GM23338 (cell line): ENCODE results near the gene ALOX5AP. TPM values are rescaled to one million over a fixed set of nuclear protein-coding genes. Genes with fewer than 3 reads are reported as not detected.

ENCODE experiments used
- ATAC-seq: fragments of 200-7000 bp; cut with Tn5 transposase; 3 replicates; pipeline ENCODE4 v1.9.1; 2020
- DNase-seq: peaks from one replicate; pipeline ENCODE4 v3.0.0-alpha.2; 2015; ENCODE audit warnings: low spot score
- H2AFZ ChIP-seq: fragments of 200-600 bp; sonication (generic); 2 replicates; pipeline ENCODE4 v1.8.0; 2016; ENCODE audit warnings: antibody characterized with exemption, mild to moderate bottlenecking, moderate library complexity
- H3F3A ChIP-seq: fragments of 200-600 bp; sonication (generic); replicated peaks from 2 replicates; pipeline ENCODE4 v1.8.0; 2017; ENCODE audit warnings: antibody characterized with exemption, mixed run types, low read depth
- H3K27ac ChIP-seq: fragments of 200-600 bp; sonication (generic); 2 replicates; pipeline ENCODE4 v1.6.1; 2016; ENCODE audit warnings: low read depth
- H3K27me3 ChIP-seq: fragments of 200-600 bp; sonication (generic); 2 replicates; pipeline ENCODE4 v1.8.0; 2016; ENCODE audit warnings: mild to moderate bottlenecking, mixed run types, moderate library complexity; ENCODE audit not compliant: insufficient read depth
- H3K36me3 ChIP-seq: fragments of 200-600 bp; sonication (generic); 2 replicates; pipeline ENCODE4 v1.8.0; 2016; ENCODE audit warnings: mild to moderate bottlenecking; ENCODE audit not compliant: insufficient read depth
- H3K4me1 ChIP-seq: fragments of 200-600 bp; sonication (generic); 2 replicates; pipeline ENCODE4 v1.8.0; 2016; ENCODE audit warnings: mild to moderate bottlenecking, moderate library complexity; ENCODE audit not compliant: insufficient read depth
- H3K4me2 ChIP-seq: fragments of 200-600 bp; sonication (generic); 2 replicates; pipeline ENCODE4 v1.7.1; 2017; ENCODE audit warnings: mixed run types
- H3K4me3 ChIP-seq: fragments of 200-600 bp; sonication (generic); 2 replicates; pipeline ENCODE4 v1.6.1; 2016; ENCODE audit warnings: mixed run types
- H3K79me2 ChIP-seq: fragments of 200-600 bp; sonication (generic); replicated peaks from 2 replicates; pipeline ENCODE4 v1.8.0; 2017; ENCODE audit warnings: mild to moderate bottlenecking; ENCODE audit not compliant: insufficient read depth
- H3K9me2 ChIP-seq: fragments of 200-600 bp; sonication (generic); 2 replicates; pipeline ENCODE4 v1.8.0; 2017; ENCODE audit not compliant: insufficient read depth
- H4K20me1 ChIP-seq: fragments of 200-600 bp; sonication (generic); replicated peaks from 2 replicates; pipeline ENCODE4 v1.8.0; 2017; ENCODE audit warnings: mild to moderate bottlenecking; ENCODE audit not compliant: insufficient read depth
- H3K27ac Mint-ChIP-seq: 2 replicates; pipeline ENCODE4 v1.8.0; 2020; ENCODE audit warnings: inconsistent platforms, mild to moderate bottlenecking, moderate library complexity, mixed read lengths
- H3K27me3 Mint-ChIP-seq: 3 replicates; pipeline ENCODE4 v1.8.0; 2022; ENCODE audit warnings: low read depth, mild to moderate bottlenecking, moderate library complexity, mixed read lengths, inconsistent platforms; ENCODE audit not compliant: insufficient read depth, poor library complexity
- H3K36me3 Mint-ChIP-seq: 3 replicates; pipeline ENCODE4 v1.8.0; 2021; ENCODE audit warnings: low read depth, mild to moderate bottlenecking, inconsistent platforms, moderate library complexity, mixed read lengths
- H3K4me1 Mint-ChIP-seq: 3 replicates; pipeline ENCODE4 v1.8.0; 2020; ENCODE audit warnings: mild to moderate bottlenecking, inconsistent platforms, mixed read lengths
- H3K4me3 Mint-ChIP-seq: 3 replicates; pipeline ENCODE4 v1.8.0; 2021; ENCODE audit warnings: moderate library complexity, mild to moderate bottlenecking, inconsistent platforms, mixed read lengths
- H3K9me3 Mint-ChIP-seq: 3 replicates; pipeline ENCODE4 v1.8.0; 2020; ENCODE audit warnings: moderate library complexity, mild to moderate bottlenecking, inconsistent platforms, mixed read lengths
- CREB1 ChIP-seq: fragments of 250-450 bp; sonication (Bioruptor Pico); IDR thresholded peaks from 2 replicates; pipeline ENCODE4 v1.5.0; 2020; ENCODE audit warnings: low read depth, mild to moderate bottlenecking, moderate library complexity
- NANOG ChIP-seq: IDR thresholded peaks from 2 replicates; pipeline ENCODE4 v1.6.1; 2016; ENCODE audit warnings: antibody characterized with exemption, borderline replicate concordance
- ZNF331 ChIP-seq: fragments of 250-450 bp; sonication (Bioruptor Pico); IDR thresholded peaks from 2 replicates; pipeline ENCODE4 v1.5.0; 2020; ENCODE audit warnings: low read depth, mild to moderate bottlenecking, moderate library complexity
- polyA plus RNA-seq: library from polyadenylated mRNA; unstranded; fragments of >200 nt; fragmentation: Nextera tagmentation; extraction: Ambion mirVana; gene quantifications from 2 replicates; pipeline ENCODE4 v1.2.1, GENCODE V29; 2016
- total RNA-seq: library from RNA; depleted of rRNA; stranded (reverse); fragments of >200 nt; shearing (Covaris generic); gene quantifications from 2 replicates; pipeline ENCODE4 v1.2.3, GENCODE V29; 2014
- TF ChIP-seq, protein P1 (sequence below), 2 experiments: fragments of 200-600 bp in 1 of 2; sonication (generic) in 1 of 2; conservative IDR thresholded peaks; 2 replicates each; pipeline versions ENCODE4 v1.5.1 to v1.6.1; 2016 to 2017; ENCODE audit warnings: antibody characterized with exemption in 2 of 2, low read depth in 2 of 2, mild to moderate bottlenecking in 2 of 2, moderate library complexity in 1 of 2
- TF ChIP-seq, protein P2 (sequence below): IDR thresholded peaks from one replicate; pipeline ENCODE4 v1.6.1; 2018; ENCODE audit warnings: antibody characterized with exemption; ENCODE audit not compliant: unreplicated experiment
- TF ChIP-seq, protein P3 (sequence below): IDR thresholded peaks from 2 replicates; pipeline ENCODE4 v1.6.1; 2016; ENCODE audit warnings: antibody characterized with exemption

Gene ALOX5AP
- total and polyA plus RNA-seq, 2 experiments from 2014 or later = 0.23 TPM; not detected in 1

DNA sequence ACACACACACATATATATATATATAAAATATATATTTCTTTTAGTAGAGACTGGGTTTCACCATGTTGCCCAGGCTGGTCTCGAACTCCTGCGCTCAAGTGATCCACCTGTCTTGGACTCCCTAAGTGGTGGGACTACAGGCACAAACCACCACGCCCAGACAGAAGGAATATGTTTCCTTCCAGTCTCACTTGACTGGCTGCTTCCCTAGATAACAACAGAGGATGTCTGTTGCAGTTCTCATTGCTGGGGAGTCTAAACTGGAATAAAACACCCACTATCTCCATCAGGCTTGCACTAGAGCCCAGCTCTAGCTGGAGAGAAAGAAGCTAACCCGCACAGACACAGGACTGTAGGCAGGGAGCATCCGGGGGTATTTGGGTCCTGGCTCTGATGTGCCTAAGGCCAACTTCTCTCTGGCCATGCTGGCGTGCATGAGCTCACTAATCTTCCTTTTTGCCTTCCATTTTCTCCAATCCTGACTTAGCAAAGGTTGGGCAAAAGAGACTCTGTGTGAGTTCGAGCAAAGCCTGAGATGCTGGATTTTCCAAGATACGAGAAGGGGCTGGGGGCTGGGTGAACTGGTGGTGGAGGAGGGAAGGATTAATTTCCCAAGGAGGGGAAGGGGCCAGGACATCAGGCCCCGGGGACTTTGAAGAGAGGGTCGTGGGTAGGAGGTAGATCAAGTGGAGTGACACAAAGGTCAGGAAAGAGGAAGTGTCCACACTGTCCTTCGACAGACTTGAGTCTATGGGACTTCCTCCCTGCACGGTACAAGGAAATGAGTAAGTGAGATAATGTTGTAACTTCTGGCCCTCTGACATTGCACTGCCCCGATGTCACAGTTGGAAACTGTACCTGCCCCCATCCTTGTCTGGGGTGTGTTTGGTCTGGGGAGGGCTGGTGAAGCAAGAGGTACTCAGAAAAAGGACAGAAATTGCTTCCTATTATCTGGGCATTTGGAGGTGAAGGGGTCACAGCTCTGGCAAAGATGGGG, 22.5 kb upstream of the ALOX5AP start:
- Histone ChIP-seq H4K20me1 (no peaks in the 10 kb centered on the region), H3K4me3 (no peak overlapping the region), H3K4me1 (no peaks in the 10 kb centered on the region), H3K36me3 (no peaks in the 10 kb centered on the region), H3K27ac (no peak overlapping the region), H2AFZ (no peak overlapping the region), H3K4me2 (no peak overlapping the region), H3F3A (no peaks in the 10 kb centered on the region), H3K9me2 (peaks cover 4% of the 10 kb centered on the region; the same call in 1 of the 2 replicates), H3K27me3 (no peaks in the 10 kb centered on the region), H3K79me2 (no peaks in the 10 kb centered on the region)
- no peak for ATAC-seq
- DNase-seq = no peak
- Mint-ChIP-seq H3K27me3 (no peaks in the 10 kb centered on the region), H3K27ac (no peak overlapping the region), H3K4me1 (no peaks in the 10 kb centered on the region), H3K4me3 (no peak overlapping the region), H3K36me3 (no peaks in the 10 kb centered on the region), H3K9me3 (no peaks in the 10 kb centered on the region)
- no peak for TF ChIP-seq CREB1 (CRISPR knock-in tag)
- TF ChIP-seq ZNF331 (CRISPR knock-in tag) = no peak
- TF ChIP-seq, protein P1, sequence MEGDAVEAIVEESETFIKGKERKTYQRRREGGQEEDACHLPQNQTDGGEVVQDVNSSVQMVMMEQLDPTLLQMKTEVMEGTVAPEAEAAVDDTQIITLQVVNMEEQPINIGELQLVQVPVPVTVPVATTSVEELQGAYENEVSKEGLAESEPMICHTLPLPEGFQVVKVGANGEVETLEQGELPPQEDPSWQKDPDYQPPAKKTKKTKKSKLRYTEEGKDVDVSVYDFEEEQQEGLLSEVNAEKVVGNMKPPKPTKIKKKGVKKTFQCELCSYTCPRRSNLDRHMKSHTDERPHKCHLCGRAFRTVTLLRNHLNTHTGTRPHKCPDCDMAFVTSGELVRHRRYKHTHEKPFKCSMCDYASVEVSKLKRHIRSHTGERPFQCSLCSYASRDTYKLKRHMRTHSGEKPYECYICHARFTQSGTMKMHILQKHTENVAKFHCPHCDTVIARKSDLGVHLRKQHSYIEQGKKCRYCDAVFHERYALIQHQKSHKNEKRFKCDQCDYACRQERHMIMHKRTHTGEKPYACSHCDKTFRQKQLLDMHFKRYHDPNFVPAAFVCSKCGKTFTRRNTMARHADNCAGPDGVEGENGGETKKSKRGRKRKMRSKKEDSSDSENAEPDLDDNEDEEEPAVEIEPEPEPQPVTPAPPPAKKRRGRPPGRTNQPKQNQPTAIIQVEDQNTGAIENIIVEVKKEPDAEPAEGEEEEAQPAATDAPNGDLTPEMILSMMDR (conservative IDR thresholded peaks at IDR 0.05; ENCODE audit: low read depth in 2 of 2) = no peak
- TF ChIP-seq, protein P2, sequence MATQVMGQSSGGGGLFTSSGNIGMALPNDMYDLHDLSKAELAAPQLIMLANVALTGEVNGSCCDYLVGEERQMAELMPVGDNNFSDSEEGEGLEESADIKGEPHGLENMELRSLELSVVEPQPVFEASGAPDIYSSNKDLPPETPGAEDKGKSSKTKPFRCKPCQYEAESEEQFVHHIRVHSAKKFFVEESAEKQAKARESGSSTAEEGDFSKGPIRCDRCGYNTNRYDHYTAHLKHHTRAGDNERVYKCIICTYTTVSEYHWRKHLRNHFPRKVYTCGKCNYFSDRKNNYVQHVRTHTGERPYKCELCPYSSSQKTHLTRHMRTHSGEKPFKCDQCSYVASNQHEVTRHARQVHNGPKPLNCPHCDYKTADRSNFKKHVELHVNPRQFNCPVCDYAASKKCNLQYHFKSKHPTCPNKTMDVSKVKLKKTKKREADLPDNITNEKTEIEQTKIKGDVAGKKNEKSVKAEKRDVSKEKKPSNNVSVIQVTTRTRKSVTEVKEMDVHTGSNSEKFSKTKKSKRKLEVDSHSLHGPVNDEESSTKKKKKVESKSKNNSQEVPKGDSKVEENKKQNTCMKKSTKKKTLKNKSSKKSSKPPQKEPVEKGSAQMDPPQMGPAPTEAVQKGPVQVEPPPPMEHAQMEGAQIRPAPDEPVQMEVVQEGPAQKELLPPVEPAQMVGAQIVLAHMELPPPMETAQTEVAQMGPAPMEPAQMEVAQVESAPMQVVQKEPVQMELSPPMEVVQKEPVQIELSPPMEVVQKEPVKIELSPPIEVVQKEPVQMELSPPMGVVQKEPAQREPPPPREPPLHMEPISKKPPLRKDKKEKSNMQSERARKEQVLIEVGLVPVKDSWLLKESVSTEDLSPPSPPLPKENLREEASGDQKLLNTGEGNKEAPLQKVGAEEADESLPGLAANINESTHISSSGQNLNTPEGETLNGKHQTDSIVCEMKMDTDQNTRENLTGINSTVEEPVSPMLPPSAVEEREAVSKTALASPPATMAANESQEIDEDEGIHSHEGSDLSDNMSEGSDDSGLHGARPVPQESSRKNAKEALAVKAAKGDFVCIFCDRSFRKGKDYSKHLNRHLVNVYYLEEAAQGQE = no peak
- TF ChIP-seq, protein P3, sequence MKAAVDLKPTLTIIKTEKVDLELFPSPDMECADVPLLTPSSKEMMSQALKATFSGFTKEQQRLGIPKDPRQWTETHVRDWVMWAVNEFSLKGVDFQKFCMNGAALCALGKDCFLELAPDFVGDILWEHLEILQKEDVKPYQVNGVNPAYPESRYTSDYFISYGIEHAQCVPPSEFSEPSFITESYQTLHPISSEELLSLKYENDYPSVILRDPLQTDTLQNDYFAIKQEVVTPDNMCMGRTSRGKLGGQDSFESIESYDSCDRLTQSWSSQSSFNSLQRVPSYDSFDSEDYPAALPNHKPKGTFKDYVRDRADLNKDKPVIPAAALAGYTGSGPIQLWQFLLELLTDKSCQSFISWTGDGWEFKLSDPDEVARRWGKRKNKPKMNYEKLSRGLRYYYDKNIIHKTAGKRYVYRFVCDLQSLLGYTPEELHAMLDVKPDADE = no peak
- TF ChIP-seq NANOG = no peak
